NOMO-1 treated with dmso at 0.1 percent for 144 hours (cell line): ENCODE results near the gene DRAM1.
A peak's percentile ranks its signal among the peaks of the same experiment; 100 is the strongest.
"Not testable (repeated sequence)": the region's sequence is repeated elsewhere in the genome, so short reads cannot be mapped to it uniquely, and the experiment has no call there.

ENCODE experiments used
- DNase-seq: peaks from one replicate; lab custom pipeline; 2025; ENCODE audit not compliant: unreplicated experiment; lab: John Stamatoyannopoulos, UW

DRAM1 gene

GRCh38 chr12:101901777-101902176 lies 24.4 kb downstream of the DRAM1 start:
- DNase-seq = no peak

- DNase-seq = peak; percentile 48
Observed at GRCh38 chr12:101902641-101903040, 25.3 kb downstream of the DRAM1 start.

GRCh38 chr12:101906226-101906625 lies 28.8 kb downstream of the DRAM1 start:
- no peak for DNase-seq

GRCh38 chr12:101908395-101908794 lies 31.0 kb downstream of the DRAM1 start:
- DNase-seq = no peak

- peak; percentile 31 for DNase-seq
Observed at GRCh38 chr12:101909646-101910045, 32.3 kb downstream of the DRAM1 start.

GRCh38 chr12:101915841-101916240 lies 38.5 kb downstream of the DRAM1 start:
- DNase-seq = no peak

- DNase-seq = not testable (repeated sequence)
Observed at GRCh38 chr12:101918805-101919204, 41.4 kb downstream of the DRAM1 start.

- DNase-seq = no peak
Observed at GRCh38 chr12:101919447-101919846, 42.1 kb downstream of the DRAM1 start.

GRCh38 chr12:101920906-101921305 lies 43.5 kb downstream of the DRAM1 start:
- no peak for DNase-seq

GRCh38 chr12:101923045-101923718 lies 45.8 kb downstream of the DRAM1 start:
- DNase-seq = no peak

GRCh38 chr12:101924618-101925017 lies 47.2 kb downstream of the DRAM1 start:
- no peak for DNase-seq

GRCh38 chr12:101925361-101925760 lies 48.0 kb downstream of the DRAM1 start:
- peak; percentile 76 for DNase-seq

- no peak for DNase-seq
Observed at GRCh38 chr12:101925935-101926334, 48.6 kb downstream of the DRAM1 start.

- no peak for DNase-seq
Observed at GRCh38 chr12:101927036-101927435, 49.7 kb downstream of the DRAM1 start.

GRCh38 chr12:101927999-101928398 lies 50.6 kb downstream of the DRAM1 start:
- DNase-seq = peak; percentile 76

GRCh38 chr12:101928556-101928955 lies 51.2 kb downstream of the DRAM1 start:
- DNase-seq = no peak

GRCh38 chr12:101929365-101930041 lies 52.1 kb downstream of the DRAM1 start:
- DNase-seq = no peak

GRCh38 chr12:101931498-101932326 lies 54.3 kb downstream of the DRAM1 start:
- no peak for DNase-seq

- DNase-seq = no peak
Observed at GRCh38 chr12:101933866-101934514, 56.6 kb downstream of the DRAM1 start.

GRCh38 chr12:101935890-101936746 lies 58.7 kb downstream of the DRAM1 start:
- no peak for DNase-seq
